Raji (cell line): ENCODE data around the gene HK3.

Experiments
- POLR2A ChIP-seq: IDR thresholded peaks from 2 replicates; pipeline ENCODE4 v1.6.1; 2011; ENCODE audit warnings: low read depth, low read length, control low read depth; ENCODE audit not compliant: insufficient read depth

HK3 gene, protein sequence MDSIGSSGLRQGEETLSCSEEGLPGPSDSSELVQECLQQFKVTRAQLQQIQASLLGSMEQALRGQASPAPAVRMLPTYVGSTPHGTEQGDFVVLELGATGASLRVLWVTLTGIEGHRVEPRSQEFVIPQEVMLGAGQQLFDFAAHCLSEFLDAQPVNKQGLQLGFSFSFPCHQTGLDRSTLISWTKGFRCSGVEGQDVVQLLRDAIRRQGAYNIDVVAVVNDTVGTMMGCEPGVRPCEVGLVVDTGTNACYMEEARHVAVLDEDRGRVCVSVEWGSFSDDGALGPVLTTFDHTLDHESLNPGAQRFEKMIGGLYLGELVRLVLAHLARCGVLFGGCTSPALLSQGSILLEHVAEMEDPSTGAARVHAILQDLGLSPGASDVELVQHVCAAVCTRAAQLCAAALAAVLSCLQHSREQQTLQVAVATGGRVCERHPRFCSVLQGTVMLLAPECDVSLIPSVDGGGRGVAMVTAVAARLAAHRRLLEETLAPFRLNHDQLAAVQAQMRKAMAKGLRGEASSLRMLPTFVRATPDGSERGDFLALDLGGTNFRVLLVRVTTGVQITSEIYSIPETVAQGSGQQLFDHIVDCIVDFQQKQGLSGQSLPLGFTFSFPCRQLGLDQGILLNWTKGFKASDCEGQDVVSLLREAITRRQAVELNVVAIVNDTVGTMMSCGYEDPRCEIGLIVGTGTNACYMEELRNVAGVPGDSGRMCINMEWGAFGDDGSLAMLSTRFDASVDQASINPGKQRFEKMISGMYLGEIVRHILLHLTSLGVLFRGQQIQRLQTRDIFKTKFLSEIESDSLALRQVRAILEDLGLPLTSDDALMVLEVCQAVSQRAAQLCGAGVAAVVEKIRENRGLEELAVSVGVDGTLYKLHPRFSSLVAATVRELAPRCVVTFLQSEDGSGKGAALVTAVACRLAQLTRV

DNA sequence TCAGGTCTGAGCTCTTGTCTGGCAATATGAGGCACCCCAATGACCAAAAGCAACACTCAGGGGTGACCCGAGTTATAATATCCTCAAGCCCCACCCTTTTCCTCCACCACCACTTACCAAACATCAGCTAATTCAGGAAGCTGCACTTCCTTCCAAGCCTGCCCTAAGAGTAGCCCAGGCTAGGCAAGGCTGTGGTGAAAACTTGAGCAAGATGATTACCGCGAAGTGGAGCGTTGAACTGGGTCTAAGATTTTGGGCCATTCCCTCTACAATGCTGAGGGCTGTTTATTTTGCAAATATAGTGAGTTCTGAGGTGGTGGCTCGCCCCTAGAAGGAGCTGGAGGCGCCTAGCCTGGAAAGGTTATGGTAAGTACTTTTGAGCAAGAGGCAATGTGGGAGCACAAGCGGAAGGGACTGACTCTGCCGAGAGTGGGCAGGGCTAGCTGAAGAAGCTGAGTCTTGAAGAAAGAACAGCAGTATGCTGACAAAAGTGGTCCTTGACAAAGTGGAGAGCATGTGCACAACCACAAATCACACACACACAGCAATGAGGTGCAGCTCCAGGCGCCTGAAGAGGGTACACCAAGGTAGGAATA is at the start of gene HK3:
TSS of gene HK3 (minus strand) at position 51 of the 596 bp plus-strand sequence. CDS start 3,187 bp downstream, outside the sequence.
- no peak for TF ChIP-seq POLR2A

DNA sequence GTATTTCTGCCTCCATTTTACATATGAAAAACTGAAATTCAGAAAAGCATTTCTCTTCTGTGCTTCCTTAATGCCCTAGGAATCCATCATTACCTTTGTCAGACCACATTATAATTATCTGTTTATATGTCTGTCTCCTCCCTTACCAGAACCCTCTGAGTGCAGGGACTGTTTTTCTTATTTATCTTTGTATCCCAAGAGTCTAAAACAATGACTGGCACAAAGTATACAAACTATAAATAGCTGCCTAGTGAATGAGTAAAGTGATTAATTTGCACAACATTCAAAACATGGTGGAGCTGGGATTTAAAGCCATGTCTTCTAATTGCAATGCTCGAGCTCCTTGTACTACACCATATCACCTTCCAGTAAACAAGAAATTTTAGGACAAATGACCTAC is 49.3 kb upstream of the HK3 start:
- no peak for TF ChIP-seq POLR2A

DNA sequence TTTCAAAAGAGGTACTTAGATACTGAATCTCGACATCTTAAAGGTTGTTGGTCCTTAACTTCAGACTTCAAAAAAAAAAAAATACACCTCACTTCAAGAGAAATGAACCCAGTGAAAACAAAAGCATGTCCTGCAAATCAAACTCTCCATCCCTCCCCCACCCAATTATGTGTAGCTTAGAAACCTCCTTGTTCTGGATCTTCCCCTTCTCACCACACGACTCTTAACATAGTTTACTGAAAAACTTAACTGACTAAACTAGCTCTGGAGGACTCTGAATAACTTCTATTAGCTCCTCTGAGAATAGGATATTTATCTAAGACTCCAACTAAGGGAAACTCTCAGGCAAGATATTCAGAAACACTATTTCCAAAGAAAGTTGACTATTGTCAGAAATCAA is 48.7 kb upstream of the HK3 start:
- TF ChIP-seq POLR2A, result no peak

DNA sequence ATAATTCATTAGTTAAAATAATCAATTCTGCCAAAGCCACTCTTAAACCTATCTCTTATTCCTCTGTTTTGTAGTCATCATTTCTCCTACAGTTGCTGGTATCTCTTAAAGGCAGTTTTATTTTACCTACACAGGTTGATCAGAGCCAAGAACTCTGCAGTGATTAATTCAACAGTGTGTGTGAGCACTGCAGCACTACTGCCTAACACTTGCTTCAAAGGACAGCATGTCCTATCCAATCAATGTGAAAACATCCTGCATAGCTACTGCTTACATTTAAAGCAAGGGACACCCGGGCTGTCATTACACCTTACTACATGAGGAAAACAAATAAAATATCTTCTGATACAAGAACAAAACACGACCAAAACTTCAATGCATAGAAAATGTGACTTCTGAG is 45.1 kb upstream of the HK3 start:
- no peak for TF ChIP-seq POLR2A

DNA sequence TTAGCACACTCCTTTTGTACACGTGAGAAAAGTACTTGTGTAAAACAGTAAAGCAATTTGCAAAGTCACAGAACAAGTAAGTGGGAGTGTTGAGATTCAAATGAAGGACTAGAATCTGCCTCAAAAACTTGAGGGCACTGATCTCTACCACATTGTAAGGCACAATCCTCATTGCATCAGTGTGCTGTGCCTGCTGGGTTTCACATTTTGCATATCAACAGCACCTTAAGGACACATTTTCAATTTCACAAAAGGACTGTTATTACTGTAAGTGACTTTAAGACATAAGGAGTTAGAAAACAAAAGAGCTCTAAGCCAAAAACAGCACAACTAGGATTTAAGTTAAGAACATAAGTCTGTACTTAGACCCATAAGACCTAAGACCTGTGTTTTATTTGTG is 44.7 kb upstream of the HK3 start:
- no peak for TF ChIP-seq POLR2A

DNA sequence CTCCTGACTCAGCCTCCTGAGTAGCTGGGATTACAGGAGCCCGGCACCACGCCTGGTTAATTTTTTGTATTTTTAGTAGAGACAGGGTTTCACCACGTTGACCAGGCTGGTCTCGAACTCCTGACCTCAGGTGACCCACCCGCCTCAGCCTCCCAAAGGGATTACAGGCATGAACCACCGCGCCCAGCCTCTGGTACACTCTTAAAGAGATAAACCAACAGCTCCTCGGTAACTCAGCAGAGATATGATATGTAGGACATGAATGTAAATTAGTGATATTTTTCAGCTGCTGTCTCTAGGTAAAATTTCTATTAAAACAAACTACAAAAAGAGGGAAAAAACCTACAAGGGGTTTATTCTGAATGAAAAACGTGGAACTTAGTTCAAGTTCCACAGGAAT is 42.8 kb upstream of the HK3 start:
- TF ChIP-seq POLR2A, result no peak

DNA sequence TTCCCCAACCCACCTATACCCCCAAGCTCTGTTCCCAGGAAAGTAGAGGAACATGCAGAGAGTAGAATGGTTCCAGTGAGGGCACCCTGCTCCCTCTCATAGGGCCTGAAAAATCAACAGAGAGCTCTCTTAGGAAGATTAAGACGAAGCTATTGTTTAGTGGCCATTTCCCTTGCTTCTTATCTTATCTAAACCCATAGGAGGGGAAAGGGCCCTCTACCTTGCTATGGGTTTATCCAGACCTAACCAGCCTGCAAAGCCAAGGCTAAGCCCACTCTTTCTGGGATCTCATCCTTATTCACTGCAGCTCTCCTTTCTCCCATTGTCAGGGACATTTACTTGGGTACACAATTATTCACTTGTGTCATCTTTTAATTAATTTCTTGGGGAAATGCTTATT is 39.3 kb upstream of the HK3 start:
- no peak for TF ChIP-seq POLR2A

DNA sequence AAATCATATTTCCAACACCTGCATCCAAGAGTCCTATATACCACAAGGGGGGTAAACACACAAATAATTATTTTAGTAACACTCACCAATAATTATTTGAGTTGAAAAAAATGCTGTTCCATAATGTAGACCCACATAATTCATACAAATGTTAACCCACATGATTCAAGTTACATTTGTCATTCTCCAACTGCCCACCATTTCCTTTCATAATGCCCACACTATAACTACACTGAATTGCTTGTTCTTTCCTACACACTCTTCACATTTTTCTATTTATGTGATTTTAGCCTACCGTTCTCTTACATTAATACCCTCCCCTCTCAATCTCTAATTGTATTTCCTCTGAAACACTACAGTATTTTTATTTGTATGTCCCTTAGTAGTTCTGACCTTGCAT is 35.9 kb upstream of the HK3 start:
- TF ChIP-seq POLR2A, result no peak

DNA sequence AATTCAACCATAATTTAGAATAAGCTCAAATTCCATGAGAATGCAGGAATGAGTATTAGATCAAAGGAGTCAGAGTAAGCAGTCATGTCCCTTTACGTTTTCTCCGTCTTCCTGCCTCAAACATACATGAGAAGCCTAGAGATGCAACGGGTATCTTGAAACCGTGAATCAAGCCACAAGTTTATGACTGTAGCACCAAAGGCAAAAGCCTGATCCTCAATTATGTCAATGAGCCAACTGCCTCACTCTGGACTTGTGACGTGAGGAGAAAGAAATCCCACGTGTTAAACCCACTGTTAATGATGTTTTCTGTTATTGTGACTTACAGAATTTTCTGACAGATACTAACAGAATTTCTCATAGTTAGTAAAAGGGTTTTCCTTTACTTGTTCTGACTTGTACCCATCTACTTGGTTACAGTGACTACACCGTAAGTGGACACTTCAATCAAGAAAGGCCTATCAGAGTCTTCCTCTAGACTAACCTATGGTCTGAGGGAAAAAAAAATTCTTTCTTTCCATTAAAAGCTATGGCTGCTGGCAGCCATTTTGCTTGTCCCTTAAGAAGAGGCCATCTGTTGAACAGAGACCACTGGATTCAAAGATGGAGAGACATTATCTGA is 35.3 kb upstream of the HK3 start:
- TF ChIP-seq POLR2A, result no peak

DNA sequence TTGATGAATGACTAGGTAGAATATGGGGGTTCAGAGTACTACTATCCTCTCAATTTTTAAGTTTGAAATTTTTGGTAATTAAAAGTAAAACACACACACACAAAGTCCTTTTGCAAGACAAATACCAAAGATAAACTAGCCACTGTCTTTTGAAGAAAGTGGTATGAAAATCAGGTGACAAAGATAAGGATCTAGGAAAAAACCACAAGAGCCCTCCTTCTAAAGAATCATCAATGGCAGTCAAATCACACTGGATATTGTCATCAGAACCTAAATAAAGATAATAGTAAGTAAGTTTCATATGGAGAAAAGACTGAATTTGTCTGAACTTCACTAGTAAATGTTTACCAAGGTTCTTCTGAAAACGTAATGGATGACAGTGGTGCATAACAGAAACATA is 30.5 kb upstream of the HK3 start:
- no peak for TF ChIP-seq POLR2A

DNA sequence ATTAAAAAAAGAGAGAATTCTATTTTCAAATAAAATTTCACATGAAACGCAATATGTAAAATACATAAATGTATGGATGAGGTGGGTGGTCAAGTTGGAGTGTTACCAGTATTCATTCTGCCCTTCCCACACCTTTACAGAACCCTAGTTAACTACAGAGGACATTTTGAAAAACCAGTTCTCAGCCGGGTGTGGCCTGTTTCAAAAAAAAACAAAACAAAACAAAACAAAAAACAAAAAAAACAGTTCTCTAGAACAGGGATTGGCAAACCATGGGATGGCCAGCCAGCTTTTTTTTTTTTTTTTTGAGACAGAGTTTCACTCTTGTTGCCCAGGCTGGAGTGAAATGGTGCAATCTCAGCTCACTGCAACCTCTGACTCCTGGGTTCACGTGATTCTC is 28.4 kb upstream of the HK3 start:
- TF ChIP-seq POLR2A, result no peak

DNA sequence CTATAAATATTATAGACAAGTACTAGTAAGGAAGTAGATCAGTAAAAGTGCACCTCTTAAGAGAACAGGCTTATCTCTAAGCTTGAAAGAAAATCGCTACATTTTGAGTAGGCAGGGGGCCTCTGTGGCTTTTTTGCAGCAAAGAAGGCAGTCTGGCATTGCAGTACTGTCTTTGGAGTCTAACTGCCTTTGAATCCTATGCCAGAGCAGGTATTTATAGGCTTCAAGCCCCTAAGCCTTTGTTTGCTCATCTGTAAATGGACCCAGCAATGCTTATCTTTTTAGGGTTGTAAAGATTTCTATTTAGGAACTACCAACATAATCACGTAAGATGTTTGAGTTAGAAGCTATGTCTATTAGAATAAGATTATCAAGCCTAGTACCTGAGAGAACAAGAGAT is 23.7 kb upstream of the HK3 start:
- no peak for TF ChIP-seq POLR2A

DNA sequence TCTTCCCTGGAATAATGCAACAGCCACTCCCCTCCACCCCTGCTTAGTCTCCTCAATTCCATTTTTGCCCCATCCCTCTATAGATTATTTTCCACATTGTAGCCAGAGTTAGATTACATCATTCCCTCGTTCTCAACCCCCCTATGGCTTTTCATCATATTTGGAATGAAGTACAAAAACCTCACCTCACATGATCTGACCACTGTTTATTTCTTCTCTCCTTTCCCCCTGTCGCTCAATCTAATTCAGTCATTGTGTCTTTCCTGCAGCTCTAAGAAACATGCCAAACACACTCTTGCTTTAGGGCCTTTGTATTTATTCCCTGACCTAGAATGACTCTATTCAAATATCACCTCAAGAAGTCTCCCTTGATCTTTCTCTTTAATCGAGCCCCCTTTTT is 22.6 kb upstream of the HK3 start:
- TF ChIP-seq POLR2A, result no peak

DNA sequence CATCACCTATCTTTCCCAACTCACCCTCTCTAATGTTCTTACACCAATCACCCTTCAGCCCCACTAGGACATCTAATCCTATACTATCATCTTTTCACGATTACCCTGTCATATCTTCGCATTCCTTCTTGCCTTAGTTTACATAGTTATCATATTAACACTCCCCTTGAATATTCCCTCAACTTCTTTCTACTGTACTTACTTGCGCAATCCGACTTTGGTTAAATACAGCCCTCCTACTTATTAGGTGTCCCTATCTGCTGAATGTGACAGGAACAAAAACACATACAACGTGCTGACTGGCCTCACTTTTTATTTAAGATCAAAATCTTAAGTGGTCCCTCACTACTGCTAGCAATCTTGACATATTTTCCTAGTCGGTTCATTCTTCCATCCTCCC is 19.5 kb upstream of the HK3 start:
- no peak for TF ChIP-seq POLR2A

DNA sequence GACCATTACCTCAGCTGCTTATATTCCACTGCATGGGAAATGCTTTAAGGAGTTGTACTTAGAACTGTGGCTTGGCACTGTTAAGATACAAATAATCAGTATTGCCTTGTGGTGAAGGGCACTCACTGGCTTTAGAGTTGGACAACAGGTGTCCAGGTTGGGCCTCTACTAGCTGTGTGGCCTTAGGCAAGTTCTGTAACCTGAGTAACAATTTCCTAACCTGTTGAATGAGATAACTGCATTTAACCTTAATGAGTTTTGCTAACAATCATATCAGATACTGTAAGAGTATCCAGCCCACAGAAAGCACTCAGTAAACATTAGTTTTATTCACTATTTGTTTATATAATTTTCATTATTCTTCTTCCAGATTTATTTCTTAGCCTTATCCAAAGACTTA is 17.2 kb upstream of the HK3 start:
- no peak for TF ChIP-seq POLR2A

DNA sequence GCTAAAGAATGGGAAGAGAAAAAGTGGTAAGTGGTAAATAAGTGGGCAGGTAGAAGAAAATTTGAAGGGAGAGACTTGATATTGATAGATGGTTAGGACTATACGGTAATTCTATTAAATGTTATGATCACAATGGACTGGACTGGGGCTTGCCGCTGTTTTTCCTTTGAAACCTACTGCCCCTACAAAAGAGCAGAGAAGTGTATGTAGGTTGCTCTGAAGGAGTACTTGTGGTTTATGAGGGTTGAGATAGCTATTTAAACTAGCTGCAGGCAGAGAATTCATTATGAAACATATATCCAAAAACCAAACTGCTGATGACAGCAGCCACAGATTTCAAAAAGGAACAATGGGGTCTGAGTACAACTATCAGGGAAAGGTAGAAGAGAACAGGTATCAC is 16.8 kb upstream of the HK3 start:
- no peak for TF ChIP-seq POLR2A

DNA sequence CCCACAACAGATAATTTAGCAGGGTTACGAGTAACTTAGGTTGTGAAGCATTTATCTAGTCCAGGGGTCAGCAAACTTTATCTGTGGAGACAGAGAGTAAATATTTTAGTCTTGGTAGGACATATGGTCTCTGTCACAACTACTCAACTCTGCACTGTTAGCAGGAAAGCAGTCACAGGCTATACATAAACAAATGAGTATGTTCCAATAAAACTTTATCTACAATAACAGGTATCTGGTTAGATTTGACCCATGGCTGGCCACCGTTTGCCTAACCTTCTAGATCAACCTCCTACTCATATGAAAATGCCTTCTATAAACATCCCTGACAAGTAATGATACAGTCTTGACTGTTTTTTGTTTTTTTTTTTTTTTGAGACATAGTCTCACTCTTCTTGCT is 13.0 kb upstream of the HK3 start:
- no peak for TF ChIP-seq POLR2A
